Keratinocyte (primary cell): ENCODE results near the gene LYPD6B.

Experiments used
- EZH2 ChIP-seq: IDR thresholded peaks from one replicate; pipeline ENCODE4 v1.6.1; 2012; ENCODE audit warnings: inconsistent platforms, mild to moderate bottlenecking, low read length, moderate library complexity
- TF ChIP-seq, protein P1 (sequence below), 3 experiments: IDR thresholded peaks in 1 of 3; conservative IDR thresholded peaks in 1 of 3; optimal IDR thresholded peaks in 1 of 3; 2 replicates in 2 of 3; 3 replicates in 1 of 3; pipeline versions ENCODE3 to v1.5.1; 2011; ENCODE audit warnings: low read length in 3 of 3, mild to moderate bottlenecking in 3 of 3, moderate library complexity in 2 of 3, control low read depth in 1 of 3, inconsistent platforms in 1 of 3; ENCODE audit not compliant: insufficient read depth in 2 of 3; ENCODE audit errors: extremely low read depth in 1 of 3

GRCh38 chr2:149094217-149095015 lies 55.9 kb downstream of the LYPD6B start:
- TF ChIP-seq, protein P1, sequence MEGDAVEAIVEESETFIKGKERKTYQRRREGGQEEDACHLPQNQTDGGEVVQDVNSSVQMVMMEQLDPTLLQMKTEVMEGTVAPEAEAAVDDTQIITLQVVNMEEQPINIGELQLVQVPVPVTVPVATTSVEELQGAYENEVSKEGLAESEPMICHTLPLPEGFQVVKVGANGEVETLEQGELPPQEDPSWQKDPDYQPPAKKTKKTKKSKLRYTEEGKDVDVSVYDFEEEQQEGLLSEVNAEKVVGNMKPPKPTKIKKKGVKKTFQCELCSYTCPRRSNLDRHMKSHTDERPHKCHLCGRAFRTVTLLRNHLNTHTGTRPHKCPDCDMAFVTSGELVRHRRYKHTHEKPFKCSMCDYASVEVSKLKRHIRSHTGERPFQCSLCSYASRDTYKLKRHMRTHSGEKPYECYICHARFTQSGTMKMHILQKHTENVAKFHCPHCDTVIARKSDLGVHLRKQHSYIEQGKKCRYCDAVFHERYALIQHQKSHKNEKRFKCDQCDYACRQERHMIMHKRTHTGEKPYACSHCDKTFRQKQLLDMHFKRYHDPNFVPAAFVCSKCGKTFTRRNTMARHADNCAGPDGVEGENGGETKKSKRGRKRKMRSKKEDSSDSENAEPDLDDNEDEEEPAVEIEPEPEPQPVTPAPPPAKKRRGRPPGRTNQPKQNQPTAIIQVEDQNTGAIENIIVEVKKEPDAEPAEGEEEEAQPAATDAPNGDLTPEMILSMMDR (optimal IDR thresholded peaks at IDR 0.05 in 1 of 3, IDR thresholded peaks at IDR 0.05 in 1 of 3, conservative IDR thresholded peaks at IDR 0.05 in 1 of 3; ENCODE audit: extremely low read depth in 1 of 3, insufficient read depth in 2 of 3, low read length in 3 of 3) = no peak
- TF ChIP-seq EZH2 = no peak
